K562 (cell line): ENCODE results near the gene COX6B2. TPM values are rescaled to one million over a fixed set of nuclear protein-coding genes. Genes with fewer than 3 reads are reported as not detected.

Source experiments
- ATAC-seq: fragments of 200-7000 bp; cut with Tn5 transposase; 3 replicates; pipeline ENCODE4 v1.9.1; 2020; ENCODE audit warnings: moderate library complexity
- BruUV-seq: library from RNA; stranded (reverse); fragments of 400-500 nt; replicated peaks from 2 replicates; lab custom pipeline; 2021; lab: Mats Ljungman, UMichigan
- CTCF ChIA-PET: fragments of 300-600 bp; formaldehyde crosslinking; extraction: SDS; loops from one replicate; lab custom pipeline; 2021; ENCODE audit warnings: low intra/inter-chr PET ratio; lab: Yijun Ruan, JAX
- POLR2A ChIA-PET: fragments of 300-600, 350-650 bp; sonication (Branson Sonifier 250); formaldehyde crosslinking; extraction: SDS; loops from one replicate; lab custom pipeline; 2021; ENCODE audit warnings: antibody characterized with exemption, inconsistent platforms; lab: Yijun Ruan, JAX
- DNase-seq, 4 experiments: peaks; one replicate each; pipeline versions ENCODE4 v3.0.0 to v3.0.0-alpha.2; 2011 to 2018; ENCODE audit warnings: low spot score in 3 of 4, mixed read lengths in 3 of 4; ENCODE audit errors: extremely low read depth in 1 of 4
- FAIRE-seq: peaks from 2 replicates; lab custom pipeline; 2011; peaks lifted over from hg19 to GRCh38; lab: Jason Lieb, UNC
- H2AFZ ChIP-seq: 2 replicates; pipeline ENCODE4 v1.6.0; 2011; ENCODE audit warnings: low read depth, low read length, control low read depth, inconsistent platforms
- H3K27ac ChIP-seq: fragments of 200-600 bp; 3 replicates; pipeline ENCODE4 v1.8.0; 2011; ENCODE audit warnings: low read depth, mild to moderate bottlenecking, control low read depth, inconsistent platforms, low read length, moderate library complexity, mixed read lengths; ENCODE audit errors: extremely low read depth
- H3K27me3 ChIP-seq, 2 experiments: fragments of 300-600 bp in 1 of 2; 2 replicates in 1 of 2; 3 replicates in 1 of 2; pipeline versions ENCODE4 v1.6.0 to v1.8.0; 2011; ENCODE audit warnings: inconsistent platforms in 2 of 2, low read length in 2 of 2, mild to moderate bottlenecking in 1 of 2, mixed read lengths in 1 of 2, moderate library complexity in 1 of 2; ENCODE audit not compliant: control insufficient read depth in 2 of 2, insufficient read depth in 2 of 2
- H3K36me3 ChIP-seq: fragments of 300-600 bp; 3 replicates; pipeline ENCODE4 v1.8.0; 2011; ENCODE audit warnings: mild to moderate bottlenecking, low read length, inconsistent platforms; ENCODE audit not compliant: control insufficient read depth, insufficient read depth
- H3K4me1 ChIP-seq, 2 experiments: fragments of 200-600 bp in 1 of 2; replicated peaks in 1 of 2; 2 replicates in 1 of 2; 3 replicates in 1 of 2; pipeline versions ENCODE4 v1.5.1 to v1.8.0; 2011; ENCODE audit warnings: inconsistent platforms in 2 of 2, low read length in 2 of 2, mild to moderate bottlenecking in 1 of 2, mixed read lengths in 1 of 2, moderate library complexity in 1 of 2; ENCODE audit not compliant: control insufficient read depth in 2 of 2, insufficient read depth in 2 of 2
- H3K4me2 ChIP-seq: 2 replicates; pipeline ENCODE4 v1.6.1; 2011; ENCODE audit warnings: low read length, control low read depth, inconsistent platforms, mixed read lengths; ENCODE audit not compliant: insufficient read depth
- H3K4me3 ChIP-seq: fragments of 200-600 bp; sonication (generic), shearing (Covaris generic); 2 replicates; pipeline ENCODE4 v1.5.1; 2016; ENCODE audit warnings: control low read depth, inconsistent platforms
- H3K79me2 ChIP-seq: fragments of 200-600 bp; 3 replicates; pipeline ENCODE4 v1.8.0; 2011; ENCODE audit warnings: low read length, inconsistent platforms; ENCODE audit not compliant: control insufficient read depth, insufficient read depth
- H3K9ac ChIP-seq, 2 experiments: 2 replicates each; pipeline versions ENCODE4 v1.6.0 to v1.6.1; 2011; ENCODE audit warnings: low read depth in 2 of 2, low read length in 2 of 2, control low read depth in 1 of 2, inconsistent platforms in 1 of 2, mild to moderate bottlenecking in 1 of 2, mixed read lengths in 1 of 2; ENCODE audit not compliant: insufficient read depth in 1 of 2
- H3K9me1 ChIP-seq: one replicate; pipeline ENCODE4 v1.6.0; 2011; ENCODE audit warnings: inconsistent platforms, mild to moderate bottlenecking, low read length, moderate library complexity; ENCODE audit not compliant: control insufficient read depth, insufficient read depth
- H3K9me3 ChIP-seq: replicated peaks from 2 replicates; pipeline ENCODE4 v1.5.1; 2011; ENCODE audit warnings: low read depth, low read length, inconsistent platforms; ENCODE audit not compliant: control insufficient read depth, insufficient read depth
- H4K20me1 ChIP-seq: replicated peaks from 2 replicates; pipeline ENCODE4 v1.6.1; 2011; ENCODE audit warnings: low read length, inconsistent platforms, mixed read lengths; ENCODE audit not compliant: control insufficient read depth, insufficient read depth
- BCOR ChIP-seq: fragments of 450-650 bp; IDR thresholded peaks from 2 replicates; pipeline ENCODE4 v1.6.1; 2016
- C11orf30 ChIP-seq: fragments of 450-650 bp; IDR thresholded peaks from 2 replicates; pipeline ENCODE4 v1.6.1; 2016; ENCODE audit warnings: low read depth, mild to moderate bottlenecking
- COPS2 ChIP-seq: fragments of 450-650 bp; conservative IDR thresholded peaks from 2 replicates; pipeline ENCODE4 v1.6.1; 2016; ENCODE audit warnings: mild to moderate bottlenecking, moderate library complexity
- FOS ChIP-seq: IDR thresholded peaks from 3 replicates; pipeline ENCODE4 v1.6.1; 2011; ENCODE audit not compliant: insufficient read length; ENCODE audit errors: extremely low read depth
- HDAC1 ChIP-seq, 2 experiments: fragments of 450-650 bp; IDR thresholded peaks; 2 replicates each; pipeline ENCODE4 v1.6.1; 2016 to 2017; ENCODE audit warnings: inconsistent platforms in 1 of 2, mild to moderate bottlenecking in 1 of 2, moderate library complexity in 1 of 2
- KDM1A ChIP-seq, 2 experiments: fragments of 450-650 bp; IDR thresholded peaks; 2 replicates each; pipeline ENCODE4 v1.6.1; 2016; ENCODE audit warnings: mild to moderate bottlenecking in 2 of 2
- KLF1 ChIP-seq: fragments of 450-650 bp; IDR thresholded peaks from 2 replicates; pipeline ENCODE4 v1.6.1; 2016; ENCODE audit warnings: missing genetic modification characterization, missing compliant biosample characterization
- KLF10 ChIP-seq: fragments of 250-450 bp; sonication (Bioruptor Pico); IDR thresholded peaks from 2 replicates; pipeline ENCODE4 v1.6.1; 2021; ENCODE audit warnings: matching md5 sums
- MEF2A ChIP-seq: IDR thresholded peaks from 2 replicates; pipeline ENCODE4 v1.6.1; 2011; ENCODE audit warnings: low read depth, mild to moderate bottlenecking, low read length, moderate library complexity; ENCODE audit not compliant: control insufficient read depth
- NR2C2 ChIP-seq, 2 experiments: fragments of 200-800 bp in 1 of 2; sonication (Bioruptor generic) in 1 of 2; sonication (generic) in 1 of 2; formaldehyde crosslinking in 1 of 2; IDR thresholded peaks; 2 replicates each; pipeline versions ENCODE4 v1.6.1 to v1.8.0; 2016 to 2022; ENCODE audit warnings: mild to moderate bottlenecking in 1 of 2, missing compliant biosample characterization in 1 of 2, missing genetic modification characterization in 1 of 2, missing genetic modification reagents in 1 of 2
- RBM25 ChIP-seq: fragments of 200-400 bp; formaldehyde crosslinking; IDR thresholded peaks from 2 replicates; pipeline ENCODE4 v1.6.1; 2018; ENCODE audit warnings: low read length, low read depth, moderate library complexity; ENCODE audit not compliant: severe bottlenecking
- U2AF1 ChIP-seq: fragments of 200-400 bp; formaldehyde crosslinking; optimal IDR thresholded peaks from 2 replicates; pipeline ENCODE3; 2017; ENCODE audit warnings: mild to moderate bottlenecking, low read depth, low read length, moderate library complexity
- ZNF184 ChIP-seq: sonication (generic); formaldehyde crosslinking; IDR thresholded peaks from 2 replicates; pipeline ENCODE4 v1.5.0; 2020; ENCODE audit warnings: missing genetic modification reagents
- ZNF561 ChIP-seq: fragments of 450-650 bp; formaldehyde crosslinking; conservative IDR thresholded peaks from 2 replicates; pipeline ENCODE4 v1.4.0; 2020; ENCODE audit warnings: mild to moderate bottlenecking, moderate library complexity
- WGBS: fragments of 100-300 bp; shearing (Covaris generic); methylation state at CpG from one replicate; pipeline ENCODE4 v1.1.6; 2016; ENCODE audit warnings: low coverage, mixed read lengths; ENCODE audit not compliant: insufficient coverage; ENCODE audit errors: missing lambda C conversion rate; 5-methylcytosine and 5-hydroxymethylcytosine counted together
- in situ Hi-C: fragments of 300-500 bp; cut with MboI; formaldehyde crosslinking; loops from 4 replicates; pipeline ENCODE4 v1.15.0; 2018; ENCODE audit warnings: inconsistent platforms, mixed read lengths
- intact Hi-C: fragments of 100-400 bp; cut with micrococcal nuclease; formaldehyde crosslinking; loops from 2 replicates; pipeline ENCODE4 v1.14.2; 2022
- polyA plus RNA-seq, 8 experiments: library from polyadenylated mRNA; depleted of rRNA in 4 of 8; stranded (reverse) in 5 of 8; unstranded in 3 of 8; fragments of >200 nt; fragmentation: Nextera tagmentation in 2 of 8; fragmentation: Illumina TruSeq in 1 of 8; extraction: Ambion mirVana in 2 of 8; extraction: Trizol in 1 of 8; gene quantifications; 2 replicates each; pipeline versions ENCODE4 v1.2.1 to v1.2.3, GENCODE V29; 2011 to 2014; ENCODE audit warnings: inconsistent platforms in 1 of 8, missing spikeins in 1 of 8
- total RNA-seq, 7 experiments: library from RNA; depleted of rRNA in 6 of 7; stranded (reverse); fragments of >200 nt in 6 of 7; fragmentation: Illumina TruSeq in 2 of 7; extraction: Trizol in 2 of 7; gene quantifications; 2 replicates each; pipeline versions ENCODE4 v1.2.1 to v1.2.3, GENCODE V29; 2011 to 2021; ENCODE audit warnings: low replicate concordance in 1 of 7
- TF ChIP-seq, protein P1 (sequence below): sonication (generic); formaldehyde crosslinking; IDR thresholded peaks from 2 replicates; pipeline ENCODE4 v1.9.0; 2022; ENCODE audit warnings: mild to moderate bottlenecking, missing genetic modification reagents

Gene COX6B2
- total and polyA plus RNA-seq, 9 of the 15 experiments (the other 6 are each of a cell fraction or from before 2014, with no cell fraction given), result 0.40 to 2.5 (median 0.83) TPM

- POLR2A ChIA-PET, result interaction anchor here (0.6 kb wide), 1 partner anchor 23 kb away, joined by 3 read pairs; no protein-coding TSS in a partner anchor
These were observed 37.9 kb downstream of the COX6B2 start for GRCh38 chr19:55316646-55317045.

GRCh38 chr19:55315956-55316525 is 38.5 kb downstream of the COX6B2 start:
- no peak overlapping the region for H3K9ac ChIP-seq
- H4K20me1 ChIP-seq, result no peaks in the 10 kb centered on the region
- FAIRE-seq (no peak), ATAC-seq (no peak), DNase-seq (no peak)
- no peak overlapping the region for H3K4me3 ChIP-seq
- no peak overlapping the region for H2AFZ ChIP-seq
- ChIA-PET CTCF (no interaction called here), POLR2A (interaction anchor here (0.5 to 3.0 kb wide), 3 partner anchors 23 to 126 kb away, joined by 3 to 7 read pairs (median 3); partner anchors contain the start of gene PPP6R1)
- no peaks in the 10 kb centered on the region for H3K79me2 ChIP-seq
- 70% methylated on average over 13 of the region's 13 CpGs for WGBS
- no peaks in the 10 kb centered on the region for H3K9me1 ChIP-seq
- H3K4me1 ChIP-seq, result peaks cover 9 to 44% of the 10 kb centered on the region in 2 experiments; a peak in 4 of 5 replicates
- no peaks in the 10 kb centered on the region for H3K27me3 ChIP-seq
- H3K36me3 ChIP-seq, result no peaks in the 10 kb centered on the region
- in situ Hi-C loops, result no loop called here
- no TSS peak for BruUV-seq
- TF ChIP-seq RBM25 (peak; percentile 40), BCOR (peak; percentile 62), FOS (no peak), KDM1A (IDR thresholded peaks at IDR 0.05) (0 out of 4 replicates have a peak, but pooled peaks of 1 of the 2 experiments have one; percentile 12)
- no peak overlapping the region for H3K27ac ChIP-seq
- intact Hi-C loops, result no loop called here
- H3K4me2 ChIP-seq, result no peak overlapping the region
- H3K9me3 ChIP-seq, result no peaks in the 10 kb centered on the region

More at GRCh38 chr19:55316646-55317045, 37.9 kb downstream of the COX6B2 start:
- H4K20me1 ChIP-seq, result no peaks in the 10 kb centered on the region
- in situ Hi-C loops, result no loop called here
- TF ChIP-seq HDAC1 (IDR thresholded peaks at IDR 0.05) (no peak), U2AF1 (no peak), NR2C2 (CRISPR knock-in tag; IDR thresholded peaks at IDR 0.05) (no peak), NR2C2 (tag; IDR thresholded peaks at IDR 0.05) (no peak), ZNF561 (CRISPR knock-in tag) (no peak), MEF2A (no peak), ZNF184 (CRISPR knock-in tag) (no peak), KLF10 (CRISPR knock-in tag) (no peak), KLF1 (tag) (no peak), C11orf30 (no peak), COPS2 (no peak)
- TF ChIP-seq, protein P1, sequence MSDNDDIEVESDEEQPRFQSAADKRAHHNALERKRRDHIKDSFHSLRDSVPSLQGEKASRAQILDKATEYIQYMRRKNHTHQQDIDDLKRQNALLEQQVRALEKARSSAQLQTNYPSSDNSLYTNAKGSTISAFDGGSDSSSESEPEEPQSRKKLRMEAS (CRISPR knock-in tag), result no peak
- TF ChIP-seq, all 486 proteins: peak for 0
- Histone ChIP-seq H3K4me2 (no peak overlapping the region), H3K9me1 (no peaks in the 10 kb centered on the region), H3K4me1 (peaks cover 9 to 47% of the 10 kb centered on the region in 2 experiments; a peak in 4 of 5 replicates), H3K27me3 (no peaks in the 10 kb centered on the region), H2AFZ (no peak overlapping the region), H3K79me2 (no peaks in the 10 kb centered on the region), H3K9ac (no peak overlapping the region; a peak in 1 of 4 replicates), H3K4me3 (no peak overlapping the region), H3K27ac (no peak overlapping the region), H3K36me3 (no peaks in the 10 kb centered on the region), H3K9me3 (no peaks in the 10 kb centered on the region)
- intact Hi-C loops, result no loop called here
- no TSS peak for BruUV-seq
- FAIRE-seq (no peak), DNase-seq (no peak), ATAC-seq (no peak)
- CTCF ChIA-PET, result no interaction called here
- WGBS, result 68% methylated on average over 8 of the region's 8 CpGs
